GM06990 (cell line): ENCODE measurements around the gene GNAQ.

Experiments used
- DNase-seq: peaks from one replicate; pipeline ENCODE4 v3.0.0-alpha.2; 2011; ENCODE audit not compliant: insufficient read length; ENCODE audit errors: extremely low read depth
- H3K27me3 ChIP-seq: replicated peaks from 2 replicates; pipeline ENCODE4 v1.6.0; 2011; ENCODE audit warnings: low read length; ENCODE audit not compliant: control insufficient read depth, insufficient read depth
- H3K36me3 ChIP-seq: 2 replicates; pipeline ENCODE4 v1.5.1; 2011; ENCODE audit warnings: low read length; ENCODE audit not compliant: control insufficient read depth, insufficient read depth
- H3K4me3 ChIP-seq: replicated peaks from 2 replicates; pipeline ENCODE4 v1.5.1; 2011; ENCODE audit warnings: low read depth, mild to moderate bottlenecking, control low read depth, low read length
- CTCF ChIP-seq: IDR thresholded peaks from 2 replicates; pipeline ENCODE4 v1.5.1; 2011; ENCODE audit warnings: low read length, control low read depth, mild to moderate bottlenecking, inconsistent platforms; ENCODE audit not compliant: insufficient read depth, poor library complexity, severe bottlenecking

GNAQ gene

DNA sequence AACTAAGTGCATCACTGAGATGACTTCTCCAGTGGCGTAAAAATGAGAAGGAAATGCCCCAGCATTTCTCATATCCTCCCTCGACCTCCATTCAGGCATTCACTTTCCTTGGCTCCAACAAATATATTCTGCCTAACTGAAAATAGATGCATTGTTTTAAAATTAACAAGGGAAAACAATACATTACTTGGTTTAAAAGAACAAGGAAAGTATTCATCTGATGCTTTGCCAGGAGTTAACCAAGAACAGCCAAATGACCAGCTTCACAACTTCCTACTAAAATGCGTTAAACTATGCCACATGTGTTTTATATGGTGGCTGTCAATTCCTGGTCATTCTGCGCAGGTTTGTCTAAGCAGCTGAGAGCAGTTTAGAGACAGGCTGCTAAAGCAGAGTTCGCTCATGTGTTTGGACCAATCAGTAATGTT, 121.4 kb downstream of the GNAQ start:
- Histone ChIP-seq H3K36me3 (no peaks in the 10 kb centered on the region), H3K27me3 (no peaks in the 10 kb centered on the region), H3K4me3 (no peak overlapping the region)
- DNase-seq = no peak
- no peak for TF ChIP-seq CTCF

DNA sequence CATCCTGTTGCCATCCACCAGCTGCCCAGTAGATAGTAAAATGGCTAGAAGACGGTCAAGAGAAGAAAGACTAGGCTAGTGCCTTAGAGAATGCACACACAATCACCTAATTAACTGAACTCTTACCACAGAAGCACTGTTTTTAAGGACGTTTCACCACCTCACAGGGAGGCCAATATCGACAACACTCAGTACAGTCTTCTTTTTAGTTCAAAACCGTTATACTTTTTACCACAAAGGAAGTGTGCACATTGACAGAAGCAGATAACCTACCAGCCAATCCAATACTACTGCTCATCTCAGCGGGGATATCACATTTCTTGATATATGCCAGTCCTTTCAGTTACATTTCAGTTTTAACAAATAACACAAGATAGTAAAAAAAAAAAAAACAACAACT, 122.3 kb downstream of the GNAQ start:
- Histone ChIP-seq H3K27me3 (no peaks in the 10 kb centered on the region), H3K4me3 (no peak overlapping the region), H3K36me3 (no peaks in the 10 kb centered on the region)
- DNase-seq = peak; percentile 40
- no peak for TF ChIP-seq CTCF

DNA sequence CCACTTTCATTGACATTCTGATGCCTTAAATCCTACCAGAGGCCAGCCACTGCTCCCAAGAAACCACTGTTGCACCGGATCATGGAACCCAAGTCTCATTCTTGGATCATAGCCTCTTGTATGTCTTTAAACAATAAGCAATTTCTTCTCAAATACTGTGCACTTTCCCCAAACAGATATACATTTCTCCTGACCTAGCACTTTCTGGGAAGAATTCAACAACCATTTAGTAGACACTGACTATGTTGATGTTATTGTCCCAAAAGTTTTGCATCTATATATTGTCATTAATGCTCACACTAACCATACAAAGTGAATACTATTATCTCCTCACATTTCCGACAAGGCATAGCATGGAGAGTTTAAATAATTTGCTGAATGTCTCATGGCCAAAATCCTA, 123.3 kb downstream of the GNAQ start:
- TF ChIP-seq CTCF = no peak
- no peak for DNase-seq
- no peaks in the 10 kb centered on the region for H3K27me3 ChIP-seq
- no peaks in the 10 kb centered on the region for H3K36me3 ChIP-seq
- no peak overlapping the region for H3K4me3 ChIP-seq

GRCh38 chr9:77907585-77907984, 124.0 kb downstream of the GNAQ start:
- no peak for TF ChIP-seq CTCF
- no peaks in the 10 kb centered on the region for H3K27me3 ChIP-seq
- no peak overlapping the region for H3K4me3 ChIP-seq
- no peaks in the 10 kb centered on the region for H3K36me3 ChIP-seq
- DNase-seq = no peak

- no peaks in the 10 kb centered on the region for H3K36me3 ChIP-seq
- TF ChIP-seq CTCF = no peak
- DNase-seq = no peak
- H3K27me3 ChIP-seq = no peaks in the 10 kb centered on the region
- no peak overlapping the region for H3K4me3 ChIP-seq
Observed at GRCh38 chr9:77906991-77907390, 124.6 kb downstream of the GNAQ start.

DNA sequence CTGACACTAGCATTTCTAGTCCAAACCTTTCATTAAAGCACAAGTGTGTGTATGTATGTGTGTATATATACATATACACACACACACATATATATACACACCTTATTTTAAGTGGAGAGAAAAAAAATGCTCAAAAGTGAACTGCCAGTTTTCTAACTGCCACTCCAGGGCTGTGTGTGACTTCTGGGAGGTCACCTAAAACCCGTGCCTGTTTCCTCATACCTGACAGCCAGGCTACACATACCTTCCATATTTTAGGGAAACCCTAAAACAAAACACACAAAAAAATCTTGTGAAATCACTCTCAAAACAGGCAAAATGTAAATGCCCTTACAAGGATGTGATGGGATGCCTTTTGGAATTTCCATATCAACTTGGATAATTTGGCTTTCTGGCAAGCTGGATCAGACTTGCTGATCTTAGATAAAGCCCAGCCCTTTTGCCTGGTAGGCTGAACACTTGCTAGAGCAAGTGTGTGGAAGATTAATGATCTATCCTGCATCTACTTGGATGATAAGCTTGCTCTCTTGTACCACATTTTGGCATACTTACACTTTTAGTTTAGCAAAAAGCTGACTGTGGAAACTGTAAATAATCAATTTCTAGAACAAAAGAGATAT, 127.8 kb downstream of the GNAQ start:
- Histone ChIP-seq H3K4me3 (no peak overlapping the region), H3K36me3 (no peaks in the 10 kb centered on the region), H3K27me3 (no peaks in the 10 kb centered on the region)
- no peak for DNase-seq
- TF ChIP-seq CTCF = no peak
